Endodermal cell (in vitro differentiated cells): ENCODE data around the gene MCF2L2. TPM values are rescaled to one million over a fixed set of nuclear protein-coding genes. Genes with fewer than 3 reads are reported as not detected.

Experiments
- DNase-seq: peaks from one replicate; pipeline ENCODE4 v3.0.0-alpha.2; 2017
- H3K27ac ChIP-seq: 2 replicates; pipeline ENCODE4 v1.5.1; 2013; ENCODE audit warnings: mild to moderate bottlenecking, low read depth, low read length, moderate library complexity
- H3K27me3 ChIP-seq: 2 replicates; pipeline ENCODE4 v1.6.1; 2013; ENCODE audit warnings: mild to moderate bottlenecking, low read length, moderate library complexity; ENCODE audit not compliant: insufficient read depth, control insufficient read depth, poor library complexity, severe bottlenecking
- H3K36me3 ChIP-seq: 2 replicates; pipeline ENCODE4 v1.7.0; 2013; ENCODE audit warnings: mild to moderate bottlenecking, low read length, moderate library complexity; ENCODE audit not compliant: control insufficient read depth, insufficient read depth
- H3K4me1 ChIP-seq: one replicate; pipeline ENCODE4 v1.7.0; 2013; ENCODE audit warnings: low read length; ENCODE audit not compliant: control insufficient read depth, insufficient read depth
- H3K4me3 ChIP-seq: 2 replicates; pipeline ENCODE4 v1.5.1; 2013; ENCODE audit warnings: mild to moderate bottlenecking, low read length, moderate library complexity
- H3K9ac ChIP-seq: 2 replicates; pipeline ENCODE4 v1.6.1; 2013; ENCODE audit warnings: mild to moderate bottlenecking, low read length, moderate library complexity; ENCODE audit not compliant: poor library complexity, severe bottlenecking; ENCODE audit errors: extremely low read depth
- H3K9me3 ChIP-seq: 2 replicates; pipeline ENCODE4 v1.6.1; 2013; ENCODE audit warnings: mild to moderate bottlenecking, low read length, moderate library complexity; ENCODE audit not compliant: control insufficient read depth
- H3K27ac Mint-ChIP-seq: 2 replicates; pipeline ENCODE4 v1.8.0; 2020; ENCODE audit warnings: mixed read lengths
- H3K27me3 Mint-ChIP-seq: 2 replicates; pipeline ENCODE4 v1.8.0; 2021; ENCODE audit warnings: mild to moderate bottlenecking, mixed read lengths; ENCODE audit not compliant: insufficient read depth
- H3K36me3 Mint-ChIP-seq: 2 replicates; pipeline ENCODE4 v1.8.0; 2020; ENCODE audit warnings: low read depth, mixed read lengths
- H3K4me1 Mint-ChIP-seq: 2 replicates; pipeline ENCODE4 v1.8.0; 2020; ENCODE audit warnings: mixed read lengths
- H3K4me3 Mint-ChIP-seq: 2 replicates; pipeline ENCODE4 v1.8.0; 2020; ENCODE audit warnings: mild to moderate bottlenecking, moderate library complexity, mixed read lengths
- H3K9me3 Mint-ChIP-seq: 2 replicates; pipeline ENCODE4 v1.8.0; 2020; ENCODE audit warnings: mild to moderate bottlenecking, mixed read lengths
- CTCF ChIP-seq: fragments of 200-600 bp; sonication (generic); conservative IDR thresholded peaks from 2 replicates; pipeline ENCODE4 v1.5.0; 2021; ENCODE audit warnings: antibody characterized with exemption, mild to moderate bottlenecking
- WGBS, 2 experiments: methylation state at CpG; one replicate each; pipeline versions ENCODE4 v1.1.5 to v1.1.7; 2013; ENCODE audit warnings: missing lambda C conversion rate in 2 of 2, mixed read lengths in 1 of 2; ENCODE audit not compliant: insufficient coverage in 1 of 2, insufficient read length in 1 of 2; 5-methylcytosine and 5-hydroxymethylcytosine counted together
- total RNA-seq, 2 donors: library from RNA; stranded (reverse); fragmentation: NEBNext Ultra II Directional in 1 of 2; extraction: Animal tissue kit (Norgen Biotek cat#: 25700) in 1 of 2; gene quantifications; 2 replicates in 1 of 2; 3 replicates in 1 of 2; pipeline ENCODE4 v1.2.1, GENCODE V29; 2021

Gene MCF2L2
- total RNA-seq, 2 donors from 2014 or later, result 72.6 to 86.5 TPM

GRCh38 chr3:183222631-183223235 is 205.7 kb downstream of the MCF2L2 start:
- WGBS, 2 experiments, result 95 to 100% methylated on average over 1 to 3 of the region's 3 CpGs
- Histone ChIP-seq H3K4me3 (no peak overlapping the region), H3K27me3 (no peaks in the 10 kb centered on the region), H3K4me1 (peaks cover 3% of the 10 kb centered on the region), H3K9me3 (no peaks in the 10 kb centered on the region), H3K36me3 (peaks cover 71% of the 10 kb centered on the region), H3K9ac (no peak overlapping the region), H3K27ac (no peak overlapping the region)
- Mint-ChIP-seq H3K9me3 (no peaks in the 10 kb centered on the region), H3K4me3 (no peak overlapping the region), H3K27me3 (no peaks in the 10 kb centered on the region), H3K4me1 (no peaks in the 10 kb centered on the region), H3K27ac (no peak overlapping the region), H3K36me3 (peaks cover 74% of the 10 kb centered on the region)
- no peak for TF ChIP-seq CTCF
- no peak for DNase-seq

GRCh38 chr3:183220828-183221227 is 207.6 kb downstream of the MCF2L2 start:
- Mint-ChIP-seq H3K27ac (no peak overlapping the region), H3K4me3 (no peak overlapping the region), H3K27me3 (no peaks in the 10 kb centered on the region), H3K4me1 (no peaks in the 10 kb centered on the region), H3K9me3 (no peaks in the 10 kb centered on the region), H3K36me3 (peaks cover 65% of the 10 kb centered on the region)
- DNase-seq, result no peak
- Histone ChIP-seq H3K4me1 (peaks cover 3% of the 10 kb centered on the region), H3K4me3 (no peak overlapping the region), H3K36me3 (peaks cover 56% of the 10 kb centered on the region), H3K9ac (no peak overlapping the region), H3K27me3 (no peaks in the 10 kb centered on the region), H3K27ac (no peak overlapping the region), H3K9me3 (no peaks in the 10 kb centered on the region)
- 88 to 93% methylated on average over 4 to 5 of the region's 5 CpGs for WGBS, 2 experiments
- no peak for TF ChIP-seq CTCF

- no peaks in the 10 kb centered on the region for H3K9me3 ChIP-seq
- Mint-ChIP-seq H3K4me3 (no peak overlapping the region), H3K36me3 (peaks cover 67% of the 10 kb centered on the region), H3K27ac (no peak overlapping the region), H3K4me1 (peaks cover 6% of the 10 kb centered on the region), H3K9me3 (no peaks in the 10 kb centered on the region), H3K27me3 (no peaks in the 10 kb centered on the region)
- H3K4me1 ChIP-seq, result peaks cover 8% of the 10 kb centered on the region
- DNase-seq, result no peak
- no peak for TF ChIP-seq CTCF
- no peaks in the 10 kb centered on the region for H3K27me3 ChIP-seq
- 100% methylated on average over 1 of the region's 2 CpGs; no CpG with 5 or more reads in 1 of the 2 experiments for WGBS, 2 experiments
- H3K9ac ChIP-seq, result no peak overlapping the region
- no peak overlapping the region for H3K27ac ChIP-seq
- no peak overlapping the region for H3K4me3 ChIP-seq
- H3K36me3 ChIP-seq, result peaks cover 53% of the 10 kb centered on the region
Observed at GRCh38 chr3:183218826-183219225, 209.6 kb downstream of the MCF2L2 start.
